K562 (cell line): ENCODE data around the gene TMEM117. TPM values are rescaled to one million over a fixed set of nuclear protein-coding genes. Genes with fewer than 3 reads are reported as not detected.
A peak's percentile ranks its signal among the peaks of the same experiment; 100 is the strongest.

Source experiments
- ATAC-seq: fragments of 200-7000 bp; cut with Tn5 transposase; 3 replicates; pipeline ENCODE4 v1.9.1; 2020; ENCODE audit warnings: moderate library complexity
- BruUV-seq: library from RNA; stranded (reverse); fragments of 400-500 nt; replicated peaks from 2 replicates; lab custom pipeline; 2021; lab: Mats Ljungman, UMichigan
- CTCF ChIA-PET: fragments of 300-600 bp; formaldehyde crosslinking; extraction: SDS; loops from one replicate; lab custom pipeline; 2021; ENCODE audit warnings: low intra/inter-chr PET ratio; lab: Yijun Ruan, JAX
- POLR2A ChIA-PET: fragments of 300-600, 350-650 bp; sonication (Branson Sonifier 250); formaldehyde crosslinking; extraction: SDS; loops from one replicate; lab custom pipeline; 2021; ENCODE audit warnings: antibody characterized with exemption, inconsistent platforms; lab: Yijun Ruan, JAX
- DNase-seq, 4 experiments: peaks; one replicate each; pipeline versions ENCODE4 v3.0.0 to v3.0.0-alpha.2; 2011 to 2018; ENCODE audit warnings: low spot score in 3 of 4, mixed read lengths in 3 of 4; ENCODE audit errors: extremely low read depth in 1 of 4
- FAIRE-seq: peaks from 2 replicates; lab custom pipeline; 2011; peaks lifted over from hg19 to GRCh38; lab: Jason Lieb, UNC
- H2AFZ ChIP-seq: 2 replicates; pipeline ENCODE4 v1.6.0; 2011; ENCODE audit warnings: low read depth, low read length, control low read depth, inconsistent platforms
- H3K27ac ChIP-seq: fragments of 200-600 bp; 3 replicates; pipeline ENCODE4 v1.8.0; 2011; ENCODE audit warnings: low read depth, mild to moderate bottlenecking, control low read depth, inconsistent platforms, low read length, moderate library complexity, mixed read lengths; ENCODE audit errors: extremely low read depth
- H3K27me3 ChIP-seq, 2 experiments: fragments of 300-600 bp in 1 of 2; 2 replicates in 1 of 2; 3 replicates in 1 of 2; pipeline versions ENCODE4 v1.6.0 to v1.8.0; 2011; ENCODE audit warnings: inconsistent platforms in 2 of 2, low read length in 2 of 2, mild to moderate bottlenecking in 1 of 2, mixed read lengths in 1 of 2, moderate library complexity in 1 of 2; ENCODE audit not compliant: control insufficient read depth in 2 of 2, insufficient read depth in 2 of 2
- H3K36me3 ChIP-seq: fragments of 300-600 bp; 3 replicates; pipeline ENCODE4 v1.8.0; 2011; ENCODE audit warnings: mild to moderate bottlenecking, low read length, inconsistent platforms; ENCODE audit not compliant: control insufficient read depth, insufficient read depth
- H3K4me1 ChIP-seq, 2 experiments: fragments of 200-600 bp in 1 of 2; replicated peaks in 1 of 2; 2 replicates in 1 of 2; 3 replicates in 1 of 2; pipeline versions ENCODE4 v1.5.1 to v1.8.0; 2011; ENCODE audit warnings: inconsistent platforms in 2 of 2, low read length in 2 of 2, mild to moderate bottlenecking in 1 of 2, mixed read lengths in 1 of 2, moderate library complexity in 1 of 2; ENCODE audit not compliant: control insufficient read depth in 2 of 2, insufficient read depth in 2 of 2
- H3K4me2 ChIP-seq: 2 replicates; pipeline ENCODE4 v1.6.1; 2011; ENCODE audit warnings: low read length, control low read depth, inconsistent platforms, mixed read lengths; ENCODE audit not compliant: insufficient read depth
- H3K4me3 ChIP-seq: fragments of 200-600 bp; sonication (generic), shearing (Covaris generic); 2 replicates; pipeline ENCODE4 v1.5.1; 2016; ENCODE audit warnings: control low read depth, inconsistent platforms
- H3K79me2 ChIP-seq: fragments of 200-600 bp; 3 replicates; pipeline ENCODE4 v1.8.0; 2011; ENCODE audit warnings: low read length, inconsistent platforms; ENCODE audit not compliant: control insufficient read depth, insufficient read depth
- H3K9ac ChIP-seq, 2 experiments: 2 replicates each; pipeline versions ENCODE4 v1.6.0 to v1.6.1; 2011; ENCODE audit warnings: low read depth in 2 of 2, low read length in 2 of 2, control low read depth in 1 of 2, inconsistent platforms in 1 of 2, mild to moderate bottlenecking in 1 of 2, mixed read lengths in 1 of 2; ENCODE audit not compliant: insufficient read depth in 1 of 2
- H3K9me1 ChIP-seq: one replicate; pipeline ENCODE4 v1.6.0; 2011; ENCODE audit warnings: inconsistent platforms, mild to moderate bottlenecking, low read length, moderate library complexity; ENCODE audit not compliant: control insufficient read depth, insufficient read depth
- H3K9me3 ChIP-seq: replicated peaks from 2 replicates; pipeline ENCODE4 v1.5.1; 2011; ENCODE audit warnings: low read depth, low read length, inconsistent platforms; ENCODE audit not compliant: control insufficient read depth, insufficient read depth
- H4K20me1 ChIP-seq: replicated peaks from 2 replicates; pipeline ENCODE4 v1.6.1; 2011; ENCODE audit warnings: low read length, inconsistent platforms, mixed read lengths; ENCODE audit not compliant: control insufficient read depth, insufficient read depth
- CGGBP1 ChIP-seq: fragments of 250-450 bp; sonication (Bioruptor Pico); IDR thresholded peaks from 2 replicates; pipeline ENCODE4 v1.9.0; 2021; ENCODE audit warnings: mild to moderate bottlenecking
- EP300 ChIP-seq: IDR thresholded peaks from 2 replicates; pipeline ENCODE4 v1.6.1; 2012; ENCODE audit warnings: low read length, improper control_type of control experiment
- NFIX ChIP-seq: fragments of 250-450 bp; sonication (Bioruptor Pico); IDR thresholded peaks from 2 replicates; pipeline ENCODE4 v1.4.0; 2020; ENCODE audit warnings: low read depth, mild to moderate bottlenecking, moderate library complexity
- POU5F1 ChIP-seq: fragments of 150-350 bp; IDR thresholded peaks from 2 replicates; pipeline ENCODE4 v1.6.1; 2014; ENCODE audit warnings: borderline replicate concordance, low read length, low read depth, mild to moderate bottlenecking; ENCODE audit not compliant: partially characterized antibody
- RCOR1 ChIP-seq, 2 experiments: IDR thresholded peaks; 2 replicates each; pipeline ENCODE4 v1.6.1; 2012; ENCODE audit warnings: low read depth in 2 of 2, low read length in 2 of 2, borderline replicate concordance in 1 of 2, improper control_type of control experiment in 1 of 2
- SRF ChIP-seq, 2 experiments: fragments of 250-450, 450-650 bp in 1 of 2; sonication (Bioruptor Pico) in 1 of 2; sonication (generic) in 1 of 2; formaldehyde crosslinking; IDR thresholded peaks; 2 replicates each; pipeline versions ENCODE4 v1.5.0 to v1.5.1; 2020 to 2022; ENCODE audit warnings: mild to moderate bottlenecking in 1 of 2, missing genetic modification reagents in 1 of 2
- SRSF9 ChIP-seq: fragments of 200-400 bp; formaldehyde crosslinking; IDR thresholded peaks from 2 replicates; pipeline ENCODE4 v1.6.1; 2017; ENCODE audit warnings: low read depth, low read length, borderline replicate concordance
- STAT5A ChIP-seq: IDR thresholded peaks from 2 replicates; pipeline ENCODE4 v1.6.1; 2012; ENCODE audit warnings: low read length, inconsistent platforms, borderline replicate concordance
- STAT5B ChIP-seq: fragments of 250-450 bp; sonication (Bioruptor Pico); IDR thresholded peaks from 2 replicates; pipeline ENCODE4 v1.8.0; 2021; ENCODE audit warnings: mild to moderate bottlenecking, inconsistent platforms
- UBTF ChIP-seq, 2 experiments: IDR thresholded peaks; 2 replicates each; pipeline ENCODE4 v1.6.1; 2012; ENCODE audit warnings: improper control_type of control experiment in 2 of 2, low read depth in 2 of 2, low read length in 2 of 2, borderline replicate concordance in 1 of 2
- ZBTB8A ChIP-seq: fragments of 450-650 bp; IDR thresholded peaks from 2 replicates; pipeline ENCODE4 v1.6.1; 2018; ENCODE audit warnings: mild to moderate bottlenecking, moderate library complexity; ENCODE audit not compliant: partially characterized antibody
- ZNF184 ChIP-seq: sonication (generic); formaldehyde crosslinking; IDR thresholded peaks from 2 replicates; pipeline ENCODE4 v1.5.0; 2020; ENCODE audit warnings: missing genetic modification reagents
- ZNF316 ChIP-seq: fragments of 450-650 bp; IDR thresholded peaks from 2 replicates; pipeline ENCODE4 v1.6.1; 2016
- ZNF445 ChIP-seq: fragments of 250-450 bp; sonication (Bioruptor Pico); IDR thresholded peaks from 2 replicates; pipeline ENCODE4 v1.4.0; 2020; ENCODE audit warnings: low read depth, mild to moderate bottlenecking, moderate library complexity
- ZNF707 ChIP-seq: fragments of 250-450 bp; sonication (Bioruptor Pico); conservative IDR thresholded peaks from 2 replicates; pipeline ENCODE4 v1.8.0; 2022; ENCODE audit warnings: inconsistent platforms, mild to moderate bottlenecking, moderate library complexity
- WGBS: fragments of 100-300 bp; shearing (Covaris generic); methylation state at CpG from one replicate; pipeline ENCODE4 v1.1.6; 2016; ENCODE audit warnings: low coverage, mixed read lengths; ENCODE audit not compliant: insufficient coverage; ENCODE audit errors: missing lambda C conversion rate; 5-methylcytosine and 5-hydroxymethylcytosine counted together
- in situ Hi-C: fragments of 300-500 bp; cut with MboI; formaldehyde crosslinking; loops from 4 replicates; pipeline ENCODE4 v1.15.0; 2018; ENCODE audit warnings: inconsistent platforms, mixed read lengths
- intact Hi-C: fragments of 100-400 bp; cut with micrococcal nuclease; formaldehyde crosslinking; loops from 2 replicates; pipeline ENCODE4 v1.14.2; 2022
- polyA plus RNA-seq, 8 experiments: library from polyadenylated mRNA; depleted of rRNA in 4 of 8; stranded (reverse) in 5 of 8; unstranded in 3 of 8; fragments of >200 nt; fragmentation: Nextera tagmentation in 2 of 8; fragmentation: Illumina TruSeq in 1 of 8; extraction: Ambion mirVana in 2 of 8; extraction: Trizol in 1 of 8; gene quantifications; 2 replicates each; pipeline versions ENCODE4 v1.2.1 to v1.2.3, GENCODE V29; 2011 to 2014; ENCODE audit warnings: inconsistent platforms in 1 of 8, missing spikeins in 1 of 8
- total RNA-seq, 7 experiments: library from RNA; depleted of rRNA in 6 of 7; stranded (reverse); fragments of >200 nt in 6 of 7; fragmentation: Illumina TruSeq in 2 of 7; extraction: Trizol in 2 of 7; gene quantifications; 2 replicates each; pipeline versions ENCODE4 v1.2.1 to v1.2.3, GENCODE V29; 2011 to 2021; ENCODE audit warnings: low replicate concordance in 1 of 7

TMEM117 gene
- total and polyA plus RNA-seq, 9 of the 15 experiments (the other 6 are each of a cell fraction or from before 2014, with no cell fraction given), result 0.31 to 2.8 (median 1.0) TPM

- DNase-seq (no peak), FAIRE-seq (no peak), ATAC-seq (peak; percentile 54)
- Histone ChIP-seq H3K4me3 (no peak overlapping the region), H3K9me1 (no peaks in the 10 kb centered on the region), H3K9ac (no peak overlapping the region), H3K36me3 (no peaks in the 10 kb centered on the region), H3K9me3 (no peaks in the 10 kb centered on the region), H4K20me1 (no peaks in the 10 kb centered on the region), H3K27ac (no peak overlapping the region), H3K4me2 (no peak overlapping the region), H3K4me1 (peaks cover 0 to 3% of the 10 kb centered on the region in 2 experiments; a peak in 1 of 5 replicates), H3K79me2 (no peaks in the 10 kb centered on the region), H3K27me3 (no peaks in the 10 kb centered on the region), H2AFZ (peak overlapping the region; percentile 49)
- TF ChIP-seq NFIX (CRISPR knock-in tag) (no peak), ZNF707 (CRISPR knock-in tag) (no peak), POU5F1 (no peak), STAT5B (CRISPR knock-in tag) (no peak), SRF (CRISPR knock-in tag; IDR thresholded peaks at IDR 0.05) (no peak), SRSF9 (no peak), STAT5A (no peak), RCOR1 (IDR thresholded peaks at IDR 0.05; ENCODE audit: borderline replicate concordance in 1 of 2, low read depth in 2 of 2, low read length in 2 of 2) (no peak), EP300 (no peak), ZNF316 (no peak), ZNF445 (CRISPR knock-in tag) (no peak), ZBTB8A (no peak), ZNF184 (no peak), CGGBP1 (no peak), UBTF (IDR thresholded peaks at IDR 0.05; ENCODE audit: borderline replicate concordance in 1 of 2, low read depth in 2 of 2, low read length in 2 of 2) (no peak)
- WGBS, result 26% methylated on average over 8 of the region's 8 CpGs
- in situ Hi-C loops, result no loop called here
- CTCF ChIA-PET, result no interaction called here
- intact Hi-C loops, result no loop called here
- POLR2A ChIA-PET, result interaction anchor here (0.8 to 1.8 kb wide), 3 partner anchors 8 to 18 kb away, joined by 4 to 6 read pairs (median 5); partner anchors contain the start of gene TWF1
- no TSS peak for BruUV-seq
Measured at GRCh38 chr12:43824207-43824775, 11.6 kb upstream of the TMEM117 start.
